Left cardiac atrium (tissue), 4 donors: ENCODE results near the gene ASAP2. TPM values are rescaled to one million over a fixed set of nuclear protein-coding genes. Genes with fewer than 3 reads are reported as not detected.
"Not testable (repeated sequence)": the region's sequence is repeated elsewhere in the genome, so short reads cannot be mapped to it uniquely, and the experiment has no call there.

ENCODE experiments used
- ATAC-seq, 2 donors: fragments of 200-7000 bp; cut with Tn5 transposase; one replicate each; pipeline ENCODE4 v1.9.1; 2020; ENCODE audit warnings: mild to moderate bottlenecking in 2 of 2, moderate library complexity in 2 of 2
- DNase-seq: peaks from one replicate; pipeline ENCODE4 v3.0.0-alpha.2; 2020
- intact Hi-C, 2 donors: fragments of 100-400 bp; cut with DNase I; formaldehyde crosslinking; loops; one replicate each; pipeline versions ENCODE4 v1.14.1 to v1.15.1; 2022 to 2023
- total RNA-seq, 2 donors: library from RNA; stranded (reverse); fragmentation: NEBNext Ultra II Directional; extraction: Animal tissue kit (Norgen Biotek cat#: 25700); gene quantifications; one replicate each; pipeline ENCODE4 v1.2.1, GENCODE V29; 2021
- donor health status: DM: no; HTN: yes; CAD: no.
- donor health status: DM: no; HTN: yes; CAD: no; lungs with severe emphysema.
- donor health status: DM: yes; HTN: yes; CAD: no.
- donor health status: Dilated cardiomyopathy.

The ASAP2 gene
- total RNA-seq, 2 donors from 2014 or later = 13.4 to 18.2 TPM

DNA sequence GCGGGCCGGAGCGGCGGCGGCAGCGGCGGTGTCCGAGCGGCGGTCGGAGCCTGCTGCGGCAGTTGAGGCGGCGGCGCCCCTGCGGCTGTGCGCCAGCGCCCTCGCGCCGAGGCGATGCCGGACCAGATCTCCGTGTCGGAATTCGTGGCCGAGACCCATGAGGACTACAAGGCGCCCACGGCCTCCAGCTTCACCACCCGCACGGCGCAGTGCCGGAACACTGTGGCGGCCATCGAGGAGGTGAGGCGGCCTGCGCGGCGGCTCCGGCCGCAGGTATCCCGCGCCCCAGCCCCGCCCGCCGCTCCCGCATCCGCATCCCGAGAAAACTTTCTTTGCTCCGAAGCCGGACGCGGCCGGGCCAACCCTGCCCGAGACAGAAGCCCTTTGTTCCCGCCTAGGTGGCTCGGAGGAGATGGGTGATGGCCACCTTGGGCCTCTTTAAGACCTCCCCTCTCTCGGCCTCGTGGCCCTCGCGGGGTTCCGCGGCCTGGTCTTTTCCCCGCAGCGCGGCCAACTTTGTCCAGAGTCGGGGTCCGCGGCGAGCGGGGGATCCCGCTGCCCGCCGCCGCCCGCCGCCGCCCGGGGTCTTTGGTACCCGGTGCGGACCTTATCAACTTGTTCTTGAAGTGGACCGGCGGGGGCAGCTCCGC lies 504 bp downstream of the ASAP2 start:
- ATAC-seq = peak; percentile 10 to 33
- intact Hi-C loops = loop anchor here (5.0 to 10.0 kb wide), 3 partner anchors 52 to 125 kb away; no protein-coding TSS in a partner anchor
- DNase-seq = peak; percentile 45

DNA sequence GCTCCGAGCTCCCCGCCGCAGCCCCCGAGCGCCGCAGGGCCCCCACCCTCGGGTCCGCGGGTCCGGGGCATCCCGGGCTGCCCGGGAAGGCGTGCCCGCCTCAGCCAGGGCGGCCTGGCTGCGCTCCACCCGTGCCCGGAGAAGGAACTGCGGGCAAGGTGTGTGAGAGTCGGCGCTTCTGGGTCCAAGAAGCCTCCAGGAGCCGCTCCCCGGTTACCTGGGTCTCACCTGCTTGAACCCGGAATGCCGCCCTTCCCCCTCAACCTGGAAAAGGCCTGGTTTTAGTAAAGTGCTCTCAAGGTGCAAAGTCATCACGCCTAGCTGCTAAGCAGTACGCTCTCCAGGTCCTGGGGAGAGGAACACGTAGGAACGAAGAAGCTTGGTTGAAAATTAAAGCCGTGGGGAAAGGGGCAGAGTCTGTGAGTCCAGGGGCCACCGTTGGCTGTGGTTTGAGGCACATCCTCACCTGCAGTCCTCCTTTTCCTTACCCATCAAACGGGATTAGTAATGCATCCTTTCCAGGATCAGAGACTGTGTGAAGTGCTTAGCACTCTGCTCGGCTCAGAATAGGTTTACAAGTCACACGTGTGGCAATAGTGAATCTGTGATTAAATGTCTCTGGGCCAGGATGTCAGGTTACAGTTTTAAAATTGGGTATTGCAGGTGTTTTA lies 1.2 kb downstream of the ASAP2 start:
- intact Hi-C loops = loop anchor here (5.0 to 10.0 kb wide), 3 partner anchors 53 to 125 kb away; no protein-coding TSS in a partner anchor
- ATAC-seq (peak in 1 of 2 donors; percentile 50), DNase-seq (no peak)

DNA sequence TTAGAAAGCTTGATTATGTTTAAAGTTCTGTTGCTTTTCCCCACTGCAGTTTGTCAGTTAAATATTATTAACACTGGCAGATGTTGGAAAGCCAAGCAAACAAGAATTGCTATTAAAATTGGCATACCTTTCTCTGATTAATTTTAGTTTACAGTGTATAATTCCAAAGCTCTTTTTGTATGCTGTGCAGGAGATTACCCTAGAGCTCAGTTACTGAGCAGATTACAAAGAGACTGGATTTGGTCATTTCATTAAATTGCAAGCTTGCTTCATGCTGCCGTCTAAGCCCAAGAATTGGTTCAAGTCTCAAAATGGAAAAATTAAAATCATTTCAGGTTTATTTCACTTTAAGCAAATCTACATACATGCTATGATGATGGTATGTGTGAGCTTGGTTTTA lies 2.3 kb downstream of the ASAP2 start:
- DNase-seq = no peak
- ATAC-seq = no peak

DNA sequence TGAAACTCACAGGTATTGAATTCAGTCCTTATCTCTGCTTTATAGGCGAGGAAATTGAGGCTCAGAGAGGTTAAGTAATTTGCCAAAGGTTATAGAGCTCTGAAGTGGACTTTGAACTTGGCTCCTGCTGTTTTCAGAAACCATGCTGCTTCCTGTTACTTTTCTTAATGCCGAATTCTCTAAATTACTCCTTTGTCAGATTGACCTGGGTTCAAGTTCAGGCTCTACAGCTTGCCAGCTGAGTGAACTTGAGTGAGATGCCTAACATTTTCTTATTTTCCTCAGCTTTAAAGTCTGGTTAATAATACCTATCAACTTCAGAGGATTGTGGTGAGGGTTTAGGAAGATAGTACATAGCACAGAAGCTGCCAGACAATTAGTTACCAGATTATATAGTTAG lies 3.4 kb downstream of the ASAP2 start:
- DNase-seq = no peak
- intact Hi-C loops = loop anchor here in 1 of 2 donors (10.0 kb wide), 1 partner anchor 125 kb away; no protein-coding TSS in a partner anchor
- no peak for ATAC-seq

More for the DNA sequence above, 2.3 kb downstream of the ASAP2 start:
- intact Hi-C loops = loop anchor here (5.0 to 10.0 kb wide), 3 partner anchors 54 to 123 kb away; no protein-coding TSS in a partner anchor

DNA sequence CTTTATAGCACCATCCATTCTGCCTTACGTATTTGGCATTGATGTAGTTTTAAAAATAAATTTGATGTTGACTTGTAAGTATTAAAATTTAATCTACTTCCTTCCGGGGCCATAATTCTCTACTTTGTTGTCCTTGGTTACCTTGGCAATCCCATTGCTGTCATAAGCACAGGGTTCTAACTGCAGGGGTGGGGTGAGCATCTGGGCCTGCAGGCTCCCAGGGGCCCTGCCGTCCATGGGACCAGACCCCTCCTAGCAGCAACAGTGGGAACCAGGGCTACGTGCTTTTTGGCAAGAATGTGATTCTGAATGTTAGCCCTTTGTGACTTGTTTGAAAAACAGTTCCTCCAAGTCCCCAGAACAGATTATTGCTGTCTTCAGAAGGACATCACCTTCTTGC lies 4.9 kb downstream of the ASAP2 start:
- intact Hi-C loops = loop anchor here in 1 of 2 donors (10.0 kb wide), 1 partner anchor 123 kb away; no protein-coding TSS in a partner anchor
- DNase-seq = no peak

DNA sequence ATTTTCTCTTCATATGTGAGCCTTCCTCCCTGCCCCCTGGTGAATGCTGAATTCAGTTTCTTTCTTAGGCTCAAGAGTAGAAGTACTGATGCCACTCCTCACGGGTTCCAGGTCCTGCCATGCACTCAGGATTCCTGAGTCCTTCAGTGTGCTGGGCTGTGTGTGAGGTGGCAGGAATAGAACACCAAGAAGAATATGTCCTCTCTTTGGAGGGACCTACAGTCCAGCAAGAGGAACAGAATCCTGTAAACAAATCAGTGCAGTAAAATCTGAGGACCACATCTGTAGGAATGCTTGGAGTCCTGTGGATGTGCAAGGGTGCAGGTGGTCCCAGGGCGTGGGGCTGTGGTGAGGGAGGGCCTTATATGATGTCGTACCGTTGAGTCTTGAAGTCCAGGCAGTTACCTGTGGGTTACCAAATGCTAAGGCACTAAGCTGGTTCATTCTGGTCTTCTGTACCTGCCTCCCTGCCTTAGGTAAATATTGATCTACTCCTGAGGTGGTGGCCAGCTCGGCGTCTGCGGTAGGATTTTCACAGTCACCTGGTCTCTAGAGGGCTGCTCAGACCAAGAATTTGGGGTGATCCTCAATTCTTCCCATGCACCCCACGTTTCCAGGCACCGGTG lies 5.5 kb downstream of the ASAP2 start:
- ATAC-seq (no peak), DNase-seq (no peak)
- intact Hi-C loops = loop anchor here in 1 of 2 donors (10.0 kb wide), 1 partner anchor 123 kb away; no protein-coding TSS in a partner anchor

More for the DNA sequence above, 4.9 kb downstream of the ASAP2 start:
- peak; percentile 29 to 36 for ATAC-seq

DNA sequence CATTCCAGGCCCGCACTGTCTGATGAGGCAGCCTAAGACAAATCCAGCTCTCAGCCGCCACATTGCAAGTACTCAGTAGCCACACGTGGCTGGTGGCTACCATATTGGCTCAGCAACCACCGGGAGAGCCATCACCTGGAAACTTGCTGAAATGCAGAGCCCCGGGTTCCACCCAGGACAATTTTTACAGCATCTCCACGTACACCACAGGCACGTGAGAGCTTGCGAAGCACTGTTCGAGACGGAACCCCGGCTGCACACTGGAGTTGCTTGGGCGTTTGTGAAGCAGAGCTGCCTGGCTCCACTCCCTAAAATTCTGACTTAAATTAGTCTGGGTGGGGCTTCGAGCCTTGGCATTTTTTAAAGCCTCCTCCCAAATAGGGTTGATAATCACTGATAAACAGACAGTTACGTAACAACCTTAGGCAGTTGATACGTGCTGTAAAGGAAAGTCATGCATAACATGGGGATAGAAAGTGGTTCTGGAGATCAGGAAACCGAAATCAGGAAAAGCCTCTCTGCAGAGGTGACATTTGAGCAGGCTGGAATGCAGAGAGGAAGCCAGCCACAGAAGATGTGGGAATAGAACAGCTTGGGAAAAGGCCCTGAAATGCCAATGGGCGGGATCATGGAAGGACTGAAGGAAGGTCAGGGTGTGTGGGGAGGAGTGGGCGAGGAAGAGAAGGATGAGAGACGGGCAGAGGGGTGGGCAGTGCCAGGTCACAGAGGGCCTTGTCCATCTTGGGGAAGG lies 6.2 kb downstream of the ASAP2 start:
- intact Hi-C loops = loop anchor here in 1 of 2 donors (10.0 kb wide), 1 partner anchor 122 kb away; no protein-coding TSS in a partner anchor
- peak; percentile 53 for DNase-seq

DNA sequence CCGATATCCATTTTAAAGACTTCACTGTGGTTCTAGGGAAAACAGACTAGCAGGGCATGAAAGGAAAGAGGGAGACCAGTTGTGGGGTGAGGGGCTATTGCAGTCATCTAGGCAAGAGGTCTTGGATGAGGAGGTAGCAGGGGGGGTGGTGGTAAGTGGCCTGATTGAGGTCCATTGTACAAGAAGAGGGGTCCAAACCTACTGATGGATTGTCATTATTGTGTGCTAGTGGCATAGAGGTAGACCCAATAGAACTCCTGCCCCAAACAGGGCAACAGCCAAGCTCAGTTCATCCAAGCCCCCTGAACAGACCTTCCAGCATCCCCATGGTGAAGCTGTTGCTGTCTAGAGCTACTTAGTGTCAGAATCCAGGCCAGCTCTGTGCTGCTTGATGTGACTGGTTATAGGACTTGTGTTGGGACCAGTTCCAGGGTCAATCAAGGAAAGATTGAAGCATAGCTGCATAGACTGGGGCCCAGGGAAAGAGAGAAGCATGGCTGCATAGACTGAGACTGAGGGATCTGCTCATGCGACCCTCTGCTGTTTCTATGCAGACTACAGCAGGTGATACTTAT lies 7.0 kb downstream of the ASAP2 start:
- ATAC-seq (no peak), DNase-seq (no peak)
- intact Hi-C loops = loop anchor here in 1 of 2 donors (10.0 kb wide), 1 partner anchor 121 kb away; no protein-coding TSS in a partner anchor

More for the DNA sequence above, 6.2 kb downstream of the ASAP2 start:
- ATAC-seq = peak; percentile 51 to 76

DNA sequence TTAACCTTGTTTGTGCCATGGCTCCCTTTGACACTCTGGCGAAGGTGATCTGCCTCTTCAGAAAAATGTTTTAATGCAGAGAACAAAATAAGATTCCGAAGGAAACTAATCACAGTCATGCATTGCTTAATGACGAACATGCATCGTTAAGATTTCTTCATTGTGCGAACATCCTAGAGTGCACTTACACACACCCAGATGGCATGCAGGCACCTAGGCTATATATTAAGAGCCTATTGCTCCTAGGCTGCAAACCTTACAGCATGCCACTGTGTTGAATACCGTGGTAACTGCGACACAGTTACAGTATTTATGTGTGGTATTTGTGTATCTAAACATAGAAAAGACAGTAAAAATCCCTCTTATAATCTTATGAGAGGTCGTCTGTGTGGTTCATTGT lies 8.3 kb downstream of the ASAP2 start:
- ATAC-seq (no peak), DNase-seq (no peak)
- intact Hi-C loops = loop anchor here in 1 of 2 donors (10.0 kb wide), 1 partner anchor 120 kb away; no protein-coding TSS in a partner anchor

DNA sequence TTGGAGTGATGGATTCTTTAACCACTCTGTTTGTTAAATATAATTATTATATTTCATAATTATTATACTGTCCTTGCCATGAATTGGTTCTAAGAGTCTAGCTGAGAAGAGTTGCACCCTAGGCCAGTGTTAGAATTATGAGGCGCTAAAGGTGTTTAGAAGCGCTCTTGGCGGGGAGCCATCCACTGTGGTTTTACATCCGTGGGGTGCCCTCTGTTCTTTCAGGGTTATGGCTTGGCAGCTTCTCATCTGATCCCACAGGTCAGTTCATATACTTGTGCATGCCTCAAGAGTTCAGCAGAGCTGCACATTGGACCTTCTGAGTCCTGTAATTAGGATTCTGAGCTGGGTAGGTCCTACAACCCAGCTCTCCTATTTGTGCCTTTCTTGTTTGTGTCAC lies 9.1 kb downstream of the ASAP2 start:
- DNase-seq (no peak), ATAC-seq (no peak)
- intact Hi-C loops = loop anchor here in 1 of 2 donors (10.0 kb wide), 1 partner anchor 119 kb away; no protein-coding TSS in a partner anchor

DNA sequence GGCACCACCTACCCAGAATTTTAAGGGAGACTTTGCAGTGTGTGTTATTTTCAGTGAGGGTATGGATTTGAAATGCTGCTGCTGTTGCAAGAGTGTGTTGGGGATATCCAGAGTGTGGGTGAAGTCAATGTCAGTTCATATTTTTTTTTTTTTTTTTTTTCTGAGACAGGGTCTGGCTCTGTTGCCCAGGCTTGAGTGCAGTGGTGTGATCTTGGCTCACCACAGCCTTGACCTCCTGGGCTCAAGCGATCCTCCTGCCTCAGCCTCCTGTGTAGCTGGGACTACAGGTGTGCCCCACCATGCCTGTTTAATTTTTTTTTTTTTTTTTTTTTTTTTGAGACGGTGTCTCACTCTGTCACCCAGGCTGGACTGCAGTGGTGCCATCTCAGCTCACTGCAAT lies 9.5 kb downstream of the ASAP2 start:
- intact Hi-C loops = loop anchor here in 1 of 2 donors (10.0 kb wide), 1 partner anchor 119 kb away; no protein-coding TSS in a partner anchor
- not testable (repeated sequence) for DNase-seq, ATAC-seq

DNA sequence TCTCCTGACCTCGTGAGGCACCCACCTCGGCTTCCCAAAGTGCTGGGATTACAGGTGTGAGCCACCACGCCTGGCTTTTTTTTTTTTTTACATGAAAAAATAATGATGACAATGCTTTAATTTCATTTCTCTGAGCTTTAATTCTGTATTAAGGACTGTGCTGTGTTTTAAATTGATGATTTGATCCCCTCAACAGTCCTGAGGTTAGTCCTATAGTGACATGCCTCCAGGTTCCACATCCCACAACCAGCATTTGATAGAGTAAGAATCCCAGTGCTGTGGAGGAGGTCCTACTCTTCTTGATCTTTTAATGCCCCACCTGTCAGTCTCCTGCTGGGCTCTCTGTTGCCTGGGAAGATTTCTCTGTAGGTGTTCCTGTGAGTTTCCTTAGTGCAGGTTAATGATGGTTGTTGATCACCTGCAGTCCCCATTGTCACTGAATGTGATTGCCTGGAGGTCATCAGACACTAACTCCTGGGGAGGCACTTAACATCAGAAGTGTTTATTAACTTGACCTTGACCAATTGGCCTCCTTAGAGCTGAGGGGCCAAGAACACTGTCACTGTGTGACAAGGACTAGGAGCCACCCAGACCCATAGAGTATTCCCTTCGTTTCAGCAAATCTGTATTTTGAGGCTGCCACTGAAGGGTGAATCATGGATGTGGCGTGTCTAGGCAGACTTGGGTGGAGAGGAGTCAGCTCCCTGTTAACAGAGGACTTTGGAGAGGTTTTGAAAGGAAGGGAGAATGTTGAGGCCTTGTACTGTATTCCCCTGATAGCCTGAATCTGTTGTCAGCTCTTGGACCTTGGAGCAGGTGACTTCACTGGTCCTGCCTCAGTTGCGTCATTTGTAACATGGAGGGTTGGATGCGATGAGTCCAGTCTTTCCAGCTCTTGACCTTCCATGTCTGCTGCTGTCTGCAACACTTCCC lies 11.5 kb downstream of the ASAP2 start:
- DNase-seq = no peak
- intact Hi-C loops = loop anchor here in 1 of 2 donors (10.0 kb wide), 1 partner anchor 117 kb away; no protein-coding TSS in a partner anchor
- peak in 1 of 2 donors; percentile 16 for ATAC-seq

DNA sequence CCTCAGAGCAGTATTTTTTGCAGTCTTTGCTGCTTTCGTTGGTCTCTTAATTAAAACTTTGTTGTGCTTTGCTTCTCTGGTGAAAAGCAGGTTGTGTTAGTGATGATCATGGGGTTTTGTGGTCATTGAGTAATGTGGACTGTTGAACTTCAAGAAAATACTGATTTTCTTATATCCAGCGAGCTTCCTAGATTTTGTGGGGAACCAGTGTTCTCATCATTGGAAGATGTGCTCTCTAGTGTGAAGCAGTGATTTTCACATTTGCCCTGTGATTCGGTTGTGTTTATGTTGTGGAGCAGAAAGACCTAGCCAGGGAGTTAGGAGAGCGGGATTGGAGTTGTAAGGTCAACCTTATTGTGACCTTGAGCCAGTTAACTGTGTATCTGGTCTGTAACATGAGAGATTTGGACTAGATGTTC lies 12.4 kb downstream of the ASAP2 start:
- no peak for DNase-seq
- intact Hi-C loops = loop anchor here in 1 of 2 donors (10.0 kb wide), 1 partner anchor 116 kb away; no protein-coding TSS in a partner anchor
- ATAC-seq = no peak

DNA sequence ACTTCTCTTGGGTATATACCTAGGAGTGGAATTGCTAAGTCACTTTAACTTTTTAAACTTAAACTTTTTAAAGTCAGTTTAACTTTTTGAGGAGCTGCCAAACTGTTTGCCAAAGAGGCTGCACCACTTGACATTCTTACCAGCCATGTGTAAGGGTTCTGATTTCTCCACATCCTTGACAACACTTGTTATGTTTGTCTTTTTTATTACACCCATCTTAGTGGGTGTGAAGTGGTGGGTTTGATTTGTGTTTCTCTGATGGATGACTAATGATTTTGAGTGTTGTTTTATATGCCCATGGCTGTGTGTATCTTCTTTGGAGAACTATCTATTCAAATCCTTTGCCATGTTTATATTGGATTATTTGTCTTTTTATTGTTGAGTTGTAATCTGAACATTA lies 13.6 kb downstream of the ASAP2 start:
- DNase-seq (no peak), ATAC-seq (no peak)
- intact Hi-C loops = no loop called here

DNA sequence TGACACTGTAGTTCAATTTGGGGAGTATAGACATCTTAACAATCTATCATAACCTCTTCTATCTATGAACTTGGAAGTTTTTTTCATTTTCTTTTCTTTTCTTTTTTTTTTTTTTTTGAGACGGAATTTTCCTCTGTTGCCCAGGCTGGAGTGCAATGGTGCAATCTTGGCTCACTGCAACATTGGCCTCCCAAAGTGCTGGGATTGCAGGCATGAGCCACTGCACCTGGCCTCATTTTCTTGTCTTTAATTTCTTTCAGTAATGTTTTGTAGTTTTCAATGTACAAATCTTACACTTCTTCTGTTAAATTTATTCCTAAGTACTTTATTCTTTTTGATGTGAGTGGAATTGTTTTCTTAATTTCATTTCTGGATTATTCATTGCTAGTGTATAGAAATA lies 14.6 kb downstream of the ASAP2 start:
- intact Hi-C loops = no loop called here
- DNase-seq (peak; percentile 33), ATAC-seq (peak in 1 of 2 donors; percentile 46)

DNA sequence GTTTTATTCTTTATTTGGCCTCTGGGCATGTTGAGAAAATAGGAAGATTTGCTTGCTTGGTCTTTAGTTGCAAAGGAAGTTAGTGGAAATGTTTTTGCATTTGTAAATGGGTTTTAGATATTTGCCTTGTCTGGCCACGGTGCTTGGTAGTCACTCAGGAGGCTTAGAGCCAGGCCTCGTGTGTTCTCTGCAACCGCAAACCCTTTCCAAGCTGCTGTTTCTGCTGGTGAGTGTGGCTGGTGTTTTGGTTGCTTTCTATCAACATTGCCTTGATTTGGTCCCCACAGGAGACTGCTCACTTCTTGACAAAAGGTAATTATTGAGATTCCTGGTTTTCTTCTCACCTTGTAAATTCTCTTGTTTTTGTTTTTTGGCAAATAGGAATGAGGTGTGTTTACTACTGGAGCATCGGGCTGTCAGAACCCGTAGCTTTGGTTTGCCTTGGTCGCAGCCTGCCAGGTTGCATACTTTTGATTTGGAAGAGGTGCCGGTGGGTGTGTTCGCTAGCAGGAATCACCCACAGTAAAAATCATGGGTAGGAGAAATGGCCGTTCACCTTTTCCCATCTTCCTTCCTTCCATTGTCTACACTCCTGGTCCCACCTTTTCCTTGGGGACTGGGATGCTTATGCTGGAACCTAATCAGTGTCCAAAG lies 15.8 kb downstream of the ASAP2 start:
- no peak for DNase-seq
- intact Hi-C loops = no loop called here
- peak; percentile 55 to 64 for ATAC-seq

DNA sequence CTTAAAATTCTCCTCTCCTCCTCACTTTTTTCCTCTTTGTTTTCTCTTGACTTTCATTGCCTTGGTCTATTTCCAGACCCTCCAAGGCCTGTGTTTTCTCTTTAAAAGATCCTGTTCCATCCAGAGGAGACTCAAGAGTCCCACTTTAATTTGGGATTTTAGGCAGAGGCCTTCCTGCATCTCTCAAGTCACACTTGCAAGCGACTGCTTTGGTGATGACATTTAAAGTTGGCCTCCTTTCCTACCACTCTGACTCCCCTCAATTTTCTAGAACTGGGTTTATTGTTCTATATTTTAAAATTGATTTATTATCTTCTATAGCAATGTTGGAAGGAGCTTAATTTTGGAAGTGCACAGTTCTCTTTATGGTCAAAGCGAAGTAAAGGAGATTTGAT lies 16.3 kb downstream of the ASAP2 start:
- intact Hi-C loops = no loop called here
- DNase-seq = no peak
- ATAC-seq = no peak
